ENCODE data around the gene GRK2. TPM values are rescaled to one million over a fixed set of nuclear protein-coding genes. Genes with fewer than 3 reads are reported as not detected.
A peak's percentile ranks its signal among the peaks of the same experiment; 100 is the strongest.

GRK2 gene
- total RNA-seq, 1 experiment from 2014 or later: 49.7 TPM

GRCh38 chr11:67271541-67272284 is 5.4 kb downstream of the GRK2 start:
- H3K9me3 ChIP-seq (replicated peaks): no peaks in the 10 kb centered on the region
- H3K36me3 ChIP-seq: peaks cover 7% of the 10 kb centered on the region
- peaks cover 9% of the 10 kb centered on the region for H3K4me1 ChIP-seq
- H3K27me3 ChIP-seq: no peaks in the 10 kb centered on the region
- no peak overlapping the region for H3K4me3 ChIP-seq
- no peak overlapping the region for H3K27ac ChIP-seq
- no peak for DNase-seq

GRCh38 chr11:67272327-67273259 is 6.3 kb downstream of the GRK2 start:
- H3K4me3 ChIP-seq: no peak overlapping the region
- H3K4me1 ChIP-seq: peaks cover 16% of the 10 kb centered on the region
- peaks cover 7% of the 10 kb centered on the region for H3K36me3 ChIP-seq
- DNase-seq: no peak
- no peak overlapping the region for H3K27ac ChIP-seq
- no peaks in the 10 kb centered on the region for H3K9me3 ChIP-seq (replicated peaks)
- no peaks in the 10 kb centered on the region for H3K27me3 ChIP-seq

- Histone ChIP-seq H3K27ac (no peak overlapping the region), H3K4me1 (peaks cover 23% of the 10 kb centered on the region)
- DNase-seq: no peak
Observed at GRCh38 chr11:67273260-67273990, 7.2 kb downstream of the GRK2 start.

GRCh38 chr11:67274768-67275605 is 8.7 kb downstream of the GRK2 start:
- H3K27me3 ChIP-seq: no peaks in the 10 kb centered on the region
- no peak for DNase-seq
- H3K36me3 ChIP-seq: peaks cover 8% of the 10 kb centered on the region
- H3K9me3 ChIP-seq (replicated peaks): no peaks in the 10 kb centered on the region
- H3K4me3 ChIP-seq: no peak overlapping the region
- H3K27ac ChIP-seq: no peak overlapping the region
- H3K4me1 ChIP-seq: peaks cover 23% of the 10 kb centered on the region

More at GRCh38 chr11:67273260-67273990, 7.2 kb downstream of the GRK2 start:
- Histone ChIP-seq H3K36me3 (peaks cover 1% of the 10 kb centered on the region), H3K27me3 (no peaks in the 10 kb centered on the region), H3K9me3 (replicated peaks) (no peaks in the 10 kb centered on the region), H3K4me3 (no peak overlapping the region)

- Histone ChIP-seq H3K36me3 (peaks cover 16% of the 10 kb centered on the region), H3K27me3 (no peaks in the 10 kb centered on the region), H3K4me1 (peaks cover 31% of the 10 kb centered on the region), H3K4me3 (no peak overlapping the region), H3K27ac (peak overlapping the region; percentile 97), H3K9me3 (replicated peaks) (no peaks in the 10 kb centered on the region)
- DNase-seq: no peak
Observed at GRCh38 chr11:67275606-67276409, 9.5 kb downstream of the GRK2 start.

GRCh38 chr11:67276781-67277230 is 10.5 kb downstream of the GRK2 start:
- Histone ChIP-seq H3K4me1 (peaks cover 40% of the 10 kb centered on the region), H3K27ac (peak overlapping the region; percentile 97)
- DNase-seq: peak; percentile 83 to 86

GRCh38 chr11:67277231-67277961 is 11.1 kb downstream of the GRK2 start:
- peak overlapping the region; percentile 43 for H3K4me3 ChIP-seq
- peaks cover 40% of the 10 kb centered on the region for H3K4me1 ChIP-seq
- DNase-seq: peak; percentile 93 to 95
- H3K27ac ChIP-seq: peak overlapping the region; percentile 97
- no peaks in the 10 kb centered on the region for H3K9me3 ChIP-seq (replicated peaks)
- H3K27me3 ChIP-seq: no peaks in the 10 kb centered on the region
- H3K36me3 ChIP-seq: peaks cover 26% of the 10 kb centered on the region

More at GRCh38 chr11:67276781-67277230, 10.5 kb downstream of the GRK2 start:
- no peaks in the 10 kb centered on the region for H3K27me3 ChIP-seq
- H3K9me3 ChIP-seq (replicated peaks): no peaks in the 10 kb centered on the region
- peaks cover 20% of the 10 kb centered on the region for H3K36me3 ChIP-seq
- H3K4me3 ChIP-seq: peak overlapping the region; percentile 43

- DNase-seq: no peak
- Histone ChIP-seq H3K4me1 (peaks cover 40% of the 10 kb centered on the region), H3K36me3 (peaks cover 35% of the 10 kb centered on the region), H3K27me3 (no peaks in the 10 kb centered on the region), H3K9me3 (replicated peaks) (no peaks in the 10 kb centered on the region), H3K27ac (peak overlapping the region; percentile 97), H3K4me3 (no peak overlapping the region)
Observed at GRCh38 chr11:67278135-67278938, 12.1 kb downstream of the GRK2 start.

GRCh38 chr11:67278939-67279588 is 12.8 kb downstream of the GRK2 start:
- no peak for DNase-seq
- no peak overlapping the region for H3K27ac ChIP-seq
- H3K4me1 ChIP-seq: peaks cover 40% of the 10 kb centered on the region
- H3K4me3 ChIP-seq: no peak overlapping the region
- H3K27me3 ChIP-seq: no peaks in the 10 kb centered on the region
- no peaks in the 10 kb centered on the region for H3K9me3 ChIP-seq (replicated peaks)
- H3K36me3 ChIP-seq: peaks cover 37% of the 10 kb centered on the region

- Histone ChIP-seq H3K36me3 (peaks cover 43% of the 10 kb centered on the region), H3K9me3 (replicated peaks) (no peaks in the 10 kb centered on the region), H3K27me3 (no peaks in the 10 kb centered on the region), H3K4me3 (no peak overlapping the region), H3K27ac (peak overlapping the region; percentile 79), H3K4me1 (peaks cover 40% of the 10 kb centered on the region)
- DNase-seq: no peak
Observed at GRCh38 chr11:67279589-67280340, 13.5 kb downstream of the GRK2 start.

- H3K4me1 ChIP-seq: peaks cover 40% of the 10 kb centered on the region
- no peak overlapping the region for H3K4me3 ChIP-seq
- H3K36me3 ChIP-seq: peaks cover 43% of the 10 kb centered on the region
- H3K27me3 ChIP-seq: no peaks in the 10 kb centered on the region
- H3K9me3 ChIP-seq (replicated peaks): no peaks in the 10 kb centered on the region
- peak overlapping the region; percentile 79 for H3K27ac ChIP-seq
- DNase-seq: no peak
Observed at GRCh38 chr11:67280341-67280787, 14.1 kb downstream of the GRK2 start.
